Activated naive CD8-positive, alpha-beta T cell treated with anti-CD3 and anti-CD28 coated beads, Interleukin-2, amount 10 ng/mL, durations not matched to agents 7 days and 5 days (primary cell): ENCODE measurements around the gene GLT1D1. TPM values are rescaled to one million over a fixed set of nuclear protein-coding genes. Genes with fewer than 3 reads are reported as not detected.
"Not testable (repeated sequence)": the region's sequence is repeated elsewhere in the genome, so short reads cannot be mapped to it uniquely, and the experiment has no call there.

Source experiments
- ATAC-seq: fragments of 150-1000 bp; cut with Tn5 transposase; one replicate; pipeline ENCODE4 v1.10.0; 2021; ENCODE audit warnings: low read depth, moderate library complexity
- POLR2A ChIA-PET: fragments of 350-600 bp; sonication (Branson Sonifier 250); formaldehyde crosslinking; loops from one replicate; lab custom pipeline; 2021; ENCODE audit warnings: antibody characterized with exemption; lab: Charles Lee
- DNase-seq: peaks from one replicate; pipeline ENCODE4 v3.0.0; 2021
- H3K27ac Mint-ChIP-seq: one replicate; pipeline ENCODE4 v1.8.0; 2022; ENCODE audit warnings: mild to moderate bottlenecking, mixed read lengths
- H3K27me3 Mint-ChIP-seq: one replicate; pipeline ENCODE4 v1.8.0; 2022; ENCODE audit warnings: mild to moderate bottlenecking, moderate library complexity, mixed read lengths
- H3K36me3 Mint-ChIP-seq: one replicate; pipeline ENCODE4 v1.8.0; 2021; ENCODE audit warnings: mild to moderate bottlenecking, mixed read lengths
- H3K4me1 Mint-ChIP-seq: one replicate; pipeline ENCODE4 v1.8.0; 2021; ENCODE audit warnings: mixed read lengths
- H3K4me3 Mint-ChIP-seq: one replicate; pipeline ENCODE4 v1.8.0; 2022; ENCODE audit warnings: mild to moderate bottlenecking, moderate library complexity, mixed read lengths
- H3K9me3 Mint-ChIP-seq: one replicate; pipeline ENCODE4 v1.8.0; 2021; ENCODE audit warnings: mixed read lengths
- total RNA-seq, 2 experiments: library from RNA; stranded (reverse); gene quantifications; one replicate each; pipeline ENCODE4 v1.2.3, GENCODE V29; 2021

Gene GLT1D1
- total RNA-seq, 2 experiments from 2014 or later = not detected

DNA sequence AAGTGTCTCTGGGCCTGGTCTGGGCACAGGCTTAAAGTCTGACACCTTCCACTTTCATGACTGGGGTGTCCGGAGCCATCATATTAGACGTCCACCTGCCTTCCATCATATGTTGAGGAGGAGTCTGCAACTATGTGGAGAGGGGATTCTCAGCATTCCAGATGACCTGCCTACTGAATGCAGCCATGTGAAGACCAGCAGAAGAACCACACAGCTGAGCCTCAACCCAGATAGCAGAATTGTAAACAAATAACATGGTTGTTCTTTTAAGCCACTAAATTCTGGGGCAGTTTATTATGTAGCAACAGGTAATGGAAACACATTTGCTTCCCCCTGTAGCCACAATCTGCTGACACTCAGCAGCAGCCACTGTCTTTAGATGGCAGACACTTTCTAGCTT lies 25.6 kb upstream of the GLT1D1 start:
- H3K4me3 Mint-ChIP-seq = no peak overlapping the region
- ATAC-seq = no peak
- no peak for DNase-seq
- no peak overlapping the region for H3K27ac Mint-ChIP-seq
- H3K27me3 Mint-ChIP-seq = peaks cover 6% of the 10 kb centered on the region
- no peaks in the 10 kb centered on the region for H3K36me3 Mint-ChIP-seq
- POLR2A ChIA-PET = no interaction called here
- H3K9me3 Mint-ChIP-seq = no peaks in the 10 kb centered on the region
- H3K4me1 Mint-ChIP-seq = peaks cover 20% of the 10 kb centered on the region

DNA sequence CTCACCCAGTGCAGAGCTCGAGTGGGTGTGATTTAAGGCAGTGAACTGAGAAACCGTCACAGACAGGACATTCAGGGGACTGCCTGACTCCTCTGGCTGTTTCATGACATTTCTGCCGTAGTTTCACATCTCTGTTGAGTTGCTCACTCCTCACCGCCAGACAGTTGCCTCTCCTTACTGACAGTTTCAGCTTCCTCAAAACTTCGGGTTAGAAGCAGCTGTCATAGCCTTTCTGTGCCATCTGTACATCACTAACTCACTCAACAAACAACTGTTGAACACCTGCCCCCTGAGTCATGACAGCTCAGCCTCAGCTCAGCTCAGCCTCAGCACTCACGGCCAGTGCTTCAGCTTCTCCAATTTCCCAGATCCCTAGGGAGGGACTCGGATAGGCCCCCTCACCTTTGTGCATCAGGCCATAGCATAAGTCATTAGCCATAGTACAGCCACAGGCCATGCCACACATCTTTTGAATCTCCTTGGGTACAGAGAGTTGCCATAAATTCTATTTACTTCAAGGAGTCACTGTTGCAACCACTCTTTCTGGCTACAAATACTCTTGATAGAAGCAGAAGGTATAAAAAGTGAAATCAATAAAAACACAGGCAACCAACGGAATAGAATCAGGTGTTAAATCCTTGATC lies 23.3 kb upstream of the GLT1D1 start:
- H3K36me3 Mint-ChIP-seq = no peaks in the 10 kb centered on the region
- H3K9me3 Mint-ChIP-seq = no peaks in the 10 kb centered on the region
- peaks cover 6% of the 10 kb centered on the region for H3K27me3 Mint-ChIP-seq
- peaks cover 16% of the 10 kb centered on the region for H3K4me1 Mint-ChIP-seq
- no peak for DNase-seq
- peak overlapping the region; percentile 66 for H3K4me3 Mint-ChIP-seq
- H3K27ac Mint-ChIP-seq = peak overlapping the region; percentile 84
- ATAC-seq = peak; percentile 36
- POLR2A ChIA-PET = no interaction called here

DNA sequence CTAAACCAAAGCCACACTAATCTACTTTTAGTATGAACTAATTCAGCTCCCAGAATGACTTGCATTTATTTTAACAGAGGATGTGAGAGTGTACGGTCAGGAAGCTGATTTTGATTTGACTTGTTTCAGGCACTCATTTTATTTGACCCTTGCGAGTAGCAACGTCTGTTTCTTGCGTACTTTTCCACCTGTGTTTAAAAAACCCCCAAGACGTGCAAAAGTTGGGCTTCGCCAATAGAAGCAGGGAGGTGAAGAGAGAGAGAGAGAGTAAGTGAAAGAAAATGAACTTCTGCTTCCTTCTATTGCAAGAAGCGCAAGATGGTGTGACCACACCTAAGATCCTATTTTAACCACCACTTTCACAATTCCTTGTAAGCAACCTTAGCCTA lies 22.8 kb upstream of the GLT1D1 start:
- POLR2A ChIA-PET = no interaction called here
- DNase-seq = no peak
- Mint-ChIP-seq H3K9me3 (no peaks in the 10 kb centered on the region), H3K4me3 (peak overlapping the region; percentile 66), H3K27ac (peak overlapping the region; percentile 84), H3K36me3 (no peaks in the 10 kb centered on the region), H3K4me1 (peaks cover 15% of the 10 kb centered on the region), H3K27me3 (peaks cover 6% of the 10 kb centered on the region)
- no peak for ATAC-seq

DNA sequence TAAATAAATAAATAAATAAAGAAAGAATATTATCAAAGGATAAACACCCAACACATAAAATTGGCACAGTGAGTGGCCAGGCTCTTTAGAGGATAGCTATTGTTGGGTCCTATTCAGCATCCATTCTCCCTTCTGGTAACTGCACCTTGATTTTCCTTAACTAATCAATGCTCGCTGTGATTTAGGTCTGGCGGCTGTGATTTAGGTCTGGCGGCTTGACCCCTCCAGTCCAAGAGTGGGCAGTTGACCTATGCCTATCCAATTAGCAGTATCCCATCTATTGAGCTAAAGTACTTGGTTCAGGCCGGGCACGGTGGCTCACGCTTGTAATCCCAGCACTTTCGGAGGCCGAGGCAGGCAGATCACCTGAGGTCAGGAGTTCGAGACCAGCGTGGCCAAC lies 19.9 kb upstream of the GLT1D1 start:
- no peaks in the 10 kb centered on the region for H3K9me3 Mint-ChIP-seq
- DNase-seq = no peak
- POLR2A ChIA-PET = no interaction called here
- H3K27ac Mint-ChIP-seq = no peak overlapping the region
- ATAC-seq = no peak
- no peak overlapping the region for H3K4me3 Mint-ChIP-seq
- H3K36me3 Mint-ChIP-seq = no peaks in the 10 kb centered on the region
- H3K27me3 Mint-ChIP-seq = peaks cover 11% of the 10 kb centered on the region
- H3K4me1 Mint-ChIP-seq = peaks cover 15% of the 10 kb centered on the region

DNA sequence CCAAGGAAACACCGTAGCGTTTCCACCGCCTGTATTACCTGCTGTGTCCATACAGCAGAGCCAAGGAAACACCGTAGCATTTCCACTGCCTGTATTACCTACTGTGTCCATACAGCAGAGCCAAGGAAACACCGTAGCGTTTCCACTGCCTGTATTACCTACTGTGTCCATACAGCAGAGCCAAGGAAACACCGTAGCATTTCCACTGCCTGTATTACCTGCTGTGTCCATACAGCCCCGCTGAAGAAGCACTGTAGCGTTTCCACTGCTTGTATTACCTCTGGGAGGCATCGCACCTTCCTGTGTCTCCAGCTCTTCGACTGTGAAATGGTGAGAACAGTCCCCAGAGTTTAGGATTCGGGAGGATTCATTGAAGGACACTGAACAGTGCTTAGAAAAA lies 13.4 kb upstream of the GLT1D1 start:
- peaks cover 19% of the 10 kb centered on the region for H3K27me3 Mint-ChIP-seq
- POLR2A ChIA-PET, H3K27ac Mint-ChIP-seq: not testable (repeated sequence)

DNA sequence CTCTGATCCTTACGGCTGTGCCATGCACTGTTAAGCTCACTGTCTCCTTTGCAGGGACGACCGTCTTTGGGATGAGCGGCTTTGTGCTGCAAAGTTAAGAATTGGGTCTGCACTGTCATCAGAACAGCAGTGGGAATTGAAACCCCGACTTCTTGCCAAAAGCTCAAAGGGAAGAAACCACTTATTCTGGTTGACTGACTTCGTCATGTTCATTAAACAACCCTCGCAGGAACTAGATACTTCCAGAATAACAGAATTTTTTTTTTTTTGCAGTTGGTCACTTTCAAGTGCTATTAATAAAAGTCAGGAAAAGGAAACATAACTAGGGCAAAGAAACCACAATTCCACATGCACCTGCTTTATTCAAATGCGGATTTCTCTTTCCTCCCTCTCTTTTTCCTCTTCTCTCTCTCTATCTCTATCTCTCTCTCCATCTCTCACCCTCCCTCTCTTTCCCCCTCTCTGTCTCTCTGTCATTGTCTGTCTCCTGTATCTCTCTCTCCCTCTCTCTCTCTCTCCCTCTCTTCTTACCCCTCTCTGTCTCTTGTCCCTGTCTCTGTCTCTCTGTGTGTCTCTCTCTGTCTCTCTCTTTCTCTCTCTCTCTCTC lies 12.3 kb upstream of the GLT1D1 start:
- Mint-ChIP-seq H3K36me3 (no peaks in the 10 kb centered on the region), H3K4me1 (peaks cover 9% of the 10 kb centered on the region), H3K27ac (peak overlapping the region; percentile 62), H3K27me3 (peaks cover 19% of the 10 kb centered on the region), H3K9me3 (no peaks in the 10 kb centered on the region), H3K4me3 (peak overlapping the region; percentile 39)
- no peak for DNase-seq
- no peak for ATAC-seq
- POLR2A ChIA-PET = interaction anchor here (1.0 kb wide), 1 partner anchor 17 kb away, joined by 3 read pairs; the partner anchor contains the start of gene SLC15A4

More for the DNA sequence above, 13.4 kb upstream of the GLT1D1 start:
- not testable (repeated sequence) for ATAC-seq, H3K9me3 Mint-ChIP-seq, DNase-seq, H3K4me3 Mint-ChIP-seq, H3K4me1 Mint-ChIP-seq, H3K36me3 Mint-ChIP-seq

DNA sequence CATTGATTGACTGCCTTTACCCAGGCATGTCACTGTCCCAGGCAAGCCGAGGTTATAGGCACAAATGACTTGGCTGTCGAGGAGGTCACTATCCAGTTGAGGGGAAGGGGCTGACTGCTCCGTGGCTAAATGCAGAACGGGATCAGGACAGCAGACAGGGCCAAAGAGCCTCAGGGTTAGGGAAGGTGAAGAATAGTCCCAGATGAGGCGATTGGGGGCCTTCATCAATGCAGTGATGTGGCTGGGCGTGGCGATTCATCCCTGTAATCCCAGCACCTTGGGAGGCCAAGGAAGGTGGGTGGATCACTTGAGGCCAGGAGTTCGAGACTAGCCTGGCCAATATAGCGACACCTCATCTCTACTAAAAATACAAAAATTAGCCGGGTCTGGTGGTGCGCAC lies 10.7 kb upstream of the GLT1D1 start:
- no peaks in the 10 kb centered on the region for H3K9me3 Mint-ChIP-seq
- H3K4me3 Mint-ChIP-seq = no peak overlapping the region
- POLR2A ChIA-PET = no interaction called here
- no peaks in the 10 kb centered on the region for H3K36me3 Mint-ChIP-seq
- no peak for ATAC-seq
- H3K27me3 Mint-ChIP-seq = peaks cover 15% of the 10 kb centered on the region
- DNase-seq = no peak
- H3K4me1 Mint-ChIP-seq = peaks cover 9% of the 10 kb centered on the region
- H3K27ac Mint-ChIP-seq = no peak overlapping the region

DNA sequence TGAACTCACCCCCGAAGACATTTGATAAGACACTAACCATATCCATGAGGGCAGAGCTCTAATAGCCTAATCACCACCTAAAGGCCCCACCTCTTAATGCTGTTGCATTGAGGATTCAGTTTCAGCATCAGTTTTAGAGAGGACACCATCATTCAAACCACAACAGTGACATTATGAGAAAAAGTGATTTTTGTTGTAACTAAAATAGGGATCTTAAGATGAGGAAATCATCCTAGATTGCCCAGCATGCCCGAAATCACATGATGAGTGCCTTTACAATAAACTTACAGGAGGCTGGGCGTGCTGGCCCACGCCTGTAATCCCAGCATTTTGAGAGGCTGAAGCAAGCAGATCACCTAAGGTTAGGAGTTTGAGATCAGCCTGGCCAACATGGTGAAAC lies 9.7 kb upstream of the GLT1D1 start:
- H3K27ac Mint-ChIP-seq = no peak overlapping the region
- H3K4me3 Mint-ChIP-seq = no peak overlapping the region
- peaks cover 9% of the 10 kb centered on the region for H3K4me1 Mint-ChIP-seq
- H3K36me3 Mint-ChIP-seq = no peaks in the 10 kb centered on the region
- ATAC-seq (no peak), DNase-seq (no peak)
- H3K9me3 Mint-ChIP-seq = no peaks in the 10 kb centered on the region
- H3K27me3 Mint-ChIP-seq = peaks cover 12% of the 10 kb centered on the region
- POLR2A ChIA-PET = no interaction called here

DNA sequence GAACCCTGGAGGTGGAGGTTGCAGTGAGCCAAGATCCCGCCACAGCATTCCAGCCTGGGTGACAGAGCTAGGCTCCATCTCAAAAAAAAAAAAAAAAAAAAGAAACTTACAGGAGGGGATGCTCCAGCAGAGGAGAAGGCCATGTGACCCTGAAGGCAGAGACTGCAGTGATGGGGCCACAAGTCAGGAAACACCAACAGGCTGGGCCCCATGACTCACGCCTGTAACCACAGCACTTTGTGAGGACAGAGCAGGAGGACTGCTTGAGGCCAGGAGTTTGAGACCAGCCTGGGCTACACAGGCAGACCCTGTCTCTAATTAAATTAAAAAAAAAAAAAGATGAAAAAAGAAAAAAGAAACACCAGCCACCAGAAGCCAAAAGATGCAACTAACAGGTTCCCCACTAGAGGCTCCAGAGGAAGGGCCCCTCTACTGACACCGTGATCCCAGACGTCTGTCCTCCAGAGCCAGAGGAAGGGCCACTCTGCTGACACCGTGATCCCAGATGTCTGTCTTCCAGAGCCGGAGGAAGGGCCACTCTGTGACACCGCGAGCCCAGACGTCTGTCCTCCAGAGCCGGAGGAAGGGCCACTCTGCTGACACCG lies 9.1 kb upstream of the GLT1D1 start:
- POLR2A ChIA-PET = no interaction called here
- H3K27me3 Mint-ChIP-seq = peaks cover 12% of the 10 kb centered on the region
- DNase-seq (peak; percentile 34), ATAC-seq (peak; percentile 79)
- no peaks in the 10 kb centered on the region for H3K36me3 Mint-ChIP-seq
- peaks cover 9% of the 10 kb centered on the region for H3K4me1 Mint-ChIP-seq
- no peak overlapping the region for H3K27ac Mint-ChIP-seq
- no peak overlapping the region for H3K4me3 Mint-ChIP-seq
- H3K9me3 Mint-ChIP-seq = no peaks in the 10 kb centered on the region

DNA sequence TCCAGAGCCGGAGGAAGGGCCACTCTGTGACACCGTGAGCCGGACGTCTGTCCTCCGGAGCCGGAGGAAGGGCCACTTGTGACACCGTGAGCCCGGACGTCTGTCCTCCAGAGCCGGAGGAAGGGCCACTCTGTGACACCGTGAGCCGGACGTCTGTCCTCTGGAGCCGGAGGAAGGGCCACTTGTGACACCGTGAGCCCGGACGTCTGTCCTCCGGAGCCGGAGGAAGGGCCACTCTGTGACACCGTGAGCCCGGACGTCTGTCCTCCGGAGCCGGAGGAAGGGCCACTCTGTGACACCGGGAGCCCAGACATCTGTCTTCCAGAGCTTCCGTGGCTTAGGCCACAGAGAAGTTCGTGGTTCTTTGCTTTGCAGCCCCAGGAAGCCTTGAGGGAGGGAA lies 6.6 kb upstream of the GLT1D1 start:
- not testable (repeated sequence) for ATAC-seq, H3K9me3 Mint-ChIP-seq, H3K4me3 Mint-ChIP-seq, H3K4me1 Mint-ChIP-seq, H3K27ac Mint-ChIP-seq, DNase-seq, H3K27me3 Mint-ChIP-seq, H3K36me3 Mint-ChIP-seq
- POLR2A ChIA-PET = interaction anchor here (0.6 kb wide), 1 partner anchor 22 kb away, joined by 4 read pairs; no protein-coding TSS in a partner anchor

DNA sequence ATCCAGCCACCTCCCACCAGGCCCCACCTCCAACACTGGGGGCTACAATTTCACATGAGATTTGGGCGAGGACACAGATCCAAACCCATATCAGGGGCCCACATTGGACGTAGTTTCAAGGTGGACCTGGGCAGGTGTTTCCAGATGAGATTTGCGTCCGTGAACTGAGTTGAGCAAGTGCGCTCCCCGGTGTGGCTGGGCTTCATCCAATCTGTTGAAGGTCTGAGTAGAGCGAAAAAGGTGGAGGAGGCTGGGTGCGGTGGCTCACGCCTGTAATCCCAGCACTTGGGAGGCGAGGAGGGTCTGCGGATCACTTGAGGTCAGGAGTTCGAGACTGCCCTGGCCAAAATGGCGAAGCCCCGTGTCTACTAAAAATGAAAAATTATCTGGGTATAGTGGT lies 4.9 kb upstream of the GLT1D1 start:
- Mint-ChIP-seq H3K27me3 (peaks cover 13% of the 10 kb centered on the region), H3K4me3 (no peak overlapping the region), H3K27ac (no peak overlapping the region), H3K36me3 (no peaks in the 10 kb centered on the region), H3K9me3 (no peaks in the 10 kb centered on the region), H3K4me1 (no peaks in the 10 kb centered on the region)
- ATAC-seq = no peak
- DNase-seq = no peak
- POLR2A ChIA-PET = no interaction called here

DNA sequence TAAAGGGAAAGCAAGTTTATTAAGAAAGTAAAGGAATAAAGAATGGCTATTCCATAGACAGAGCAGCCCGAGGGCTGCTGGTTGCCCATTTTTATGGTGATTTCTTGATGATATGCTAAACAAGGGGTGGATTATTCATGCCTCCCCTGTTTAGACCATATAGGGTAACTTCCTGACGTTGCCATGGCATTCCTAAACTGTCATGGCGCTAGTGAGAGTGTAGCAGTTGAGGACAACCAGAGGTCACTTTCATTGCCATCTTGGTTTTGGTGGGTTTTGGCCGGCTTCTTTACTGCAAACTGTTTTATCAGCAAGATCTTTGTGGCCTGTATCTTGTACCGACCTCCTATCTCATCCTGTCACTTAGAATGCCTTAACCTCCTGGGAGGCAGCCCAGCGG lies 3.5 kb upstream of the GLT1D1 start:
- not testable (repeated sequence) for H3K9me3 Mint-ChIP-seq, H3K4me3 Mint-ChIP-seq, DNase-seq, ATAC-seq, H3K4me1 Mint-ChIP-seq, H3K27ac Mint-ChIP-seq, H3K36me3 Mint-ChIP-seq
- POLR2A ChIA-PET = interaction anchor here (0.6 kb wide), 1 partner anchor 13 kb away, joined by 3 read pairs; no protein-coding TSS in a partner anchor
- peaks cover 23% of the 10 kb centered on the region for H3K27me3 Mint-ChIP-seq

DNA sequence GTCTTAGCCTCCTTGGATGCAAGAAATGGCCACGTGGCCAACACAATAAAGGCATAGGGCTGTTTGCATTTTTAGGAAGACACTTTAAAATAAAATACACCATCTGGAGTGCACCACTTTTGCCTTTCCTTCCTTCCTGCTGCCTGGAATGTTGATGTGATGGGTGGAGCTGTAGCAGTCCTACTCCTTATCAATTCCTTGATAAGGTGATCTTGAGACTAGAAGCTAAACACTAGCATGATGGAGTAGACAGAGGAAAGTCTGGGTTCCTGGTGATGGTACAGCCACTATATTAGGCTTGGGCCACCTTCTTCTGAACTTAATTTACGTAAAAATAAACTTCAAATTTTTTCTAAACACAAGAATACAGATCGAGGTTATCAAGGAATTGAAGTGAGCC lies 2.9 kb upstream of the GLT1D1 start:
- Mint-ChIP-seq H3K27ac (no peak overlapping the region), H3K4me1 (no peaks in the 10 kb centered on the region), H3K9me3 (no peaks in the 10 kb centered on the region), H3K36me3 (no peaks in the 10 kb centered on the region), H3K4me3 (no peak overlapping the region), H3K27me3 (peaks cover 27% of the 10 kb centered on the region)
- ATAC-seq = no peak
- no peak for DNase-seq
- POLR2A ChIA-PET = no interaction called here

DNA sequence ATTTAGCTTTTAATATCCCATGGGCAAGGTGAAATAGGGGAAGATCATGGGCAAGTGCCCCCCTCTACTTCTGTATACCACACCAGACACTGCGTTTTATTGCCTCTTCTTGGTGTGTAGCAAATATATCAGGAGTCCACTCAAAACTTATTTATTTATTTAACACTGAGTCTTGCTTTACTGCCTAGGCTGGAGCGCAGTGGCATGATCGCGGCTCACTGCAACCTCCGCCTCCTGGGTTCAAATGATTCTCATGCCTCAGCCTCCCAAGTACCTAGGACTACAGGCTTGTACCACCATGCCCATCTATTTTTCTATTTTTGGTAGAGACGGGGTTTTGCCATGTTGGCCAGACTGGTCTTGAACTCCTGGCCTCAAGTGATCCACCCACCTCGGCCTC lies 1.8 kb upstream of the GLT1D1 start:
- H3K36me3 Mint-ChIP-seq, H3K4me1 Mint-ChIP-seq, DNase-seq, POLR2A ChIA-PET, H3K9me3 Mint-ChIP-seq, H3K27ac Mint-ChIP-seq, H3K4me3 Mint-ChIP-seq, ATAC-seq: not testable (repeated sequence)
- peaks cover 28% of the 10 kb centered on the region for H3K27me3 Mint-ChIP-seq
